Bronchial epithelial cell (primary cell): ENCODE measurements around the gene RBP4. TPM values are rescaled to one million over a fixed set of nuclear protein-coding genes. Genes with fewer than 3 reads are reported as not detected.

Experiments used
- DNase-seq: peaks from one replicate; pipeline ENCODE4 v3.0.0-alpha.2; 2010; ENCODE audit warnings: low read depth
- FAIRE-seq: peaks from 2 replicates; lab custom pipeline; 2011; peaks lifted over from hg19 to GRCh38; lab: Jason Lieb, UNC
- H3K27me3 ChIP-seq: 2 replicates; pipeline ENCODE4 v1.5.1; 2011; ENCODE audit warnings: low read length; ENCODE audit not compliant: control insufficient read depth, insufficient read depth
- H3K36me3 ChIP-seq: 2 replicates; pipeline ENCODE4 v1.5.1; 2011; ENCODE audit warnings: low read length; ENCODE audit not compliant: control insufficient read depth, insufficient read depth
- H3K4me3 ChIP-seq: 2 replicates; pipeline ENCODE4 v1.5.1; 2011; ENCODE audit warnings: mild to moderate bottlenecking, low read depth, low read length, control low read depth
- CTCF ChIP-seq: IDR thresholded peaks from 2 replicates; pipeline ENCODE4 v1.5.1; 2011; ENCODE audit warnings: mild to moderate bottlenecking, moderate library complexity, low read length, control low read depth, inconsistent platforms; ENCODE audit not compliant: insufficient read depth, severe bottlenecking
- total RNA-seq: library from RNA; depleted of rRNA; stranded (reverse); fragments of >200 nt; gene quantifications from 2 replicates; pipeline ENCODE4 v1.2.1, GENCODE V29; 2014

Gene RBP4
- total RNA-seq, 1 donor from 2014 or later = not detected

DNA sequence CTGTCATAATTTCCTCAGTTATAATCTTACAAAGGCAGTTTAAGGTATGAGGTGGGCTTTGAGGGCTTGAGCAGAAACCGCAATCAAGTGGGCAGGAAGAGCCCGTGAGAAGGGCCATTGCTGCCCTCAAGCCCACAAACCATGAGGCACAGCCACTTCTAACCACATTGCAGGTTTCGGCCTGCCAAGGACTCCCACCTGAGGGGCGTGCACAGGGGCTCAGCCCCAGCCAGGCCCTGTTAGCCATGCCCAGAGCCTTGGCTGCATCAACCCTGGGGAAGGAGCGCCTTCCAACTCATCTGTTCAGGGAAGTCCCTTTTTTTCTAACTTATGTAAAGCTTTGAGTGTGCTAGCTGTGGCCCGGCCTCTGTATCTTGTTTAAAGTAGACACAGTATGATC is 40.5 kb downstream of the RBP4 start:
- H3K36me3 ChIP-seq = no peaks in the 10 kb centered on the region
- no peak for TF ChIP-seq CTCF
- H3K4me3 ChIP-seq = no peak overlapping the region
- DNase-seq (no peak), FAIRE-seq (no peak)
- H3K27me3 ChIP-seq = peaks cover 4% of the 10 kb centered on the region

DNA sequence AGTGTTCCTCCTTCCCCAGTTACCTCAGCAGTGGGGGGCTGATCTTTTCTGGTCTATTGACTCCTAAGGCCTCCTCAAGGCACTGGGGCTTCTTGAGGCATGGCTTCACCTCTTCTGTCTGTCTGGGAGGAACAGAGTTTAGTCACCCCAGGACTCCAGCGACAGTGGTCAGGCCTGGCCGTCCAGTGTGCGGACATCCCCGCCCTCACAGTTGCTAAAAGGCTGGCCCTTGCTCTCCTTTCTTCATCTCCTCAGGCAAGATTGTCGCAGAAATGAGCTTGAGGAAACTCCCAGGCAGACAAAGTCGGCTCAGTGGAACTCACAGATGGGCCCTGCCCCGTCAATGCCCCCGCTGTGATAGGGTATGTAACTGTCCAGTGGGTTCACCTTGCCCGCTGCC is 41.5 kb downstream of the RBP4 start:
- FAIRE-seq (no peak), DNase-seq (no peak)
- H3K4me3 ChIP-seq = no peak overlapping the region
- peaks cover under 1% of the 10 kb centered on the region for H3K27me3 ChIP-seq
- H3K36me3 ChIP-seq = no peaks in the 10 kb centered on the region
- TF ChIP-seq CTCF = no peak

DNA sequence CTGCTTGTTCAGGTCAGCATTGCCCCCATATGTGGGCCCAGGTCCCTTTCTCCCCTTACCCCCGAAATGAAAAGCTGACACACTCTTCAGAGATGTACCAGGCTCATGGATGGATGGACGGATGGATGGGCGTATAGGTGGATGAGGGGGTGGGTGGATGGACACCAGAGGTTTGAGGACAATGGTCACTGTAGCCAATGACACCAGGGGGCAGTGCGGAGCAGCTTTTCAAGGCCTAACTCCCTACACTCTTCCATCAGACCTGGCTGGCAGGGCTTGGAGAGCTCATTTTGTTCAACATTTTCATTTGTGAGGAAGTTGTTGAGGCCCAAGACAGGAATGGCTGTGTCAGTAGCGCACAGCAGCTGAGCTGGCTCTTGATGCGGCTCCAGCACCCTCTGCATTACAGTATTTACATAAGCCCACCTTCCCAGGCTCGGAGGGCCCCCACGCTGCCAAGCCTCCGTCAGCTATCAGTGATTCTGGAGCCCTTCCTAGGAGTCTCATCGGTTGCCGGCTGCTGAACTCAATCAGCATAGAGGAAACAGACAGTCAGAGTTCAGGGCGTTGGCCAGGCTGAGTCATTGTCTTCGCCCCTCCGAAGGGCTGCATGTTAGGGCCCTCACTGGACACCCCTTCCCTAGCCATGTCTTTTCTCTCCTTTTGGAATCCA is 46.1 kb downstream of the RBP4 start:
- no peak overlapping the region for H3K4me3 ChIP-seq
- peak; percentile 53 for DNase-seq
- no peaks in the 10 kb centered on the region for H3K27me3 ChIP-seq
- TF ChIP-seq CTCF = peak; percentile 94
- peak; percentile 68 for FAIRE-seq
- H3K36me3 ChIP-seq = no peaks in the 10 kb centered on the region

DNA sequence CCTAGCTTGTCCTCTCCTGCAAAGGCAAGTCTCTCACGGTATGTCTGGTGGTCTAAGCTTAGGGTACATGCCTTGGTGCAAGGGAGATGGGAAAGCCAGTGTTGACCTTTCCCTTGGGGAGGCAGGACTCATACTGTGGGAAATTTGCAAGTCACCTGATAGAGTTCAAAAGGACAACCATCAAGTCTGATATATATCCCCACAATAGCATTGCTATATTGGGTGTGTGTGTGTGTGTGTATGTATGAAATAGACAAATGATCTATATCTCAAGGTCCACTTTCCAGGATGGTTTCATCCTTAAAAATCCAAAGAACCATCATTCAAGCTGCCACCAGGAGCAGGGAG is 46.7 kb downstream of the RBP4 start:
- DNase-seq = no peak
- no peak for TF ChIP-seq CTCF
- FAIRE-seq = no peak
- Histone ChIP-seq H3K4me3 (no peak overlapping the region), H3K36me3 (no peaks in the 10 kb centered on the region), H3K27me3 (no peaks in the 10 kb centered on the region)

DNA sequence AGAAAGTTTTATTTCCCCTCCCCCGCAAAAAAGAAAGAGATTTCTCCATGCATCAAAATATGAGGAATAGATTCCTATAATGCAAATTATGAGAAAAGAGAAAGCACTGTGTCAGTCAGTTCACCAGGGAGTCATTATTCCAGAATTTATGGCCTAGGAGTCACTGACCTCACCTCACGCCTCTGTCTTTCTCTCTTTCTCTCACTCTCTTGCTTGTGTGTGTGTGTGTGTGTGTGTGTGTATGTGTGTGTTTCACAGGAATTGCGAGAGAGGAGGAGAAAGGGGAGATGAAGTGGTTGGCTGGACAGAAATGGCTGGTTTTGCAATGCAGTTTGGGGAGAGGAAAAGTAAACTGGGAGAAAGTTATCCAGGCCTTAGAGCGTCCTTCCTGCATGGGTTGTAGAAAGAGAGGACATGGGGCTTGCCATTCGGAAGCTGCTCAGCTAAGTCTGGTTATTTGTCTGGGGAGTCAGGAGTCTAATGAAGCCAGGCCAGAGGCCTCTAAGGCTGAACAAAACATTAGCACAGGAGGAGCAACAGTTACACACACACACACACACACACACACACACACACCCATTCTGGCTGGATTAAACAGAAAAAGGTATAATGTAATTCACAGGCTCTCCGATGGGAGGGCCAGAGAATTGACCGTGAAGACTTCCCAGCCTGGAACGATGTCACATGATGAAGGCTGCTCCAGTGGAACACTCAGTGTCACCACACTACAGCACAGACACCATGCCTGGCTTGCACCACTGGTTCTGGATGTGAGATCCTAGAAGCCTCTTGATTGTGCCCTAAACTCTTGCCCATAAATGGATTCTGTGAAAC is 47.3 kb downstream of the RBP4 start:
- no peak for TF ChIP-seq CTCF
- Histone ChIP-seq H3K4me3 (no peak overlapping the region), H3K36me3 (no peaks in the 10 kb centered on the region), H3K27me3 (no peaks in the 10 kb centered on the region)
- DNase-seq = no peak
- peak; percentile 13 for FAIRE-seq
